Heart left ventricle (tissue), 13 donors: ENCODE results near the gene CSPG4.

Experiments used
- CTCF ChIP-seq, 12 donors: fragments of 200-600 bp; sonication (generic) in 4 of 12; IDR thresholded peaks; one replicate each; pipeline versions ENCODE4 v1.5.0 to v1.8.0; 2018 to 2022; ENCODE audit warnings: antibody characterized with exemption in 12 of 12, mild to moderate bottlenecking in 5 of 12
- POLR2A ChIP-seq, 2 donors: fragments of 450-650 bp; IDR thresholded peaks; one replicate each; pipeline ENCODE4 v1.6.1; 2017; ENCODE audit warnings: antibody characterized with exemption in 2 of 2, mild to moderate bottlenecking in 2 of 2, moderate library complexity in 2 of 2
- donor health status: ischemic (EF 13 %, LVEDD 7.1; RV severe dilation, severe dysfunction).
- donor health status: DM: no; HTN: yes; CAD: no.
- donor health status: DM: no; HTN: no; CAD: no.
- donor health status: ischemic (EF 25% LVEDD 6.9; RV normal size, moderate dysfunction).
- donor health status: ischemic (EF 25% LVEDD 5.7; RV mildly dilated, moderate dysfunction).
- donor health status: ischemic (EF 35%, LVEDD 5.7; RV mildly dilated, moderate dysfunction).
- donor health status: nonischemic (EF 11% LVEDD 7.7; RV severe dilation, severe dysfunction).
- donor health status: DM: yes; HTN: yes; CAD: no.
- donor health status: PGD.
- donor health status: ischemic (EF 29% LVEDD 5.4; RV normal size, mild dysfunction).
- donor health status: nonischemic (EF 23%, LVEDD 6.1; RV moderate dilation, normal function).

- no peak for TF ChIP-seq CTCF (IDR thresholded peaks at IDR 0.05)
- TF ChIP-seq POLR2A (IDR thresholded peaks at IDR 0.05): no peak
These were observed 75.2 kb downstream of the CSPG4 start for GRCh38 chr15:75637245-75638009.
